HG02970 (cell line): ENCODE data around the gene PDE3A.
"Not testable (repeated sequence)": the region's sequence is repeated elsewhere in the genome, so short reads cannot be mapped to it uniquely, and the experiment has no call there.

Experiments
- ATAC-seq: cut with Tn5 transposase; IDR thresholded peaks from one replicate; pipeline ENCODE4 v1.9.1; 2021; ENCODE audit warnings: mild to moderate bottlenecking, moderate library complexity, moderate number of reproducible peaks; ENCODE audit not compliant: unreplicated experiment, low FRiP score

Gene PDE3A

GRCh38 chr12:20372326-20373096, 4.2 kb downstream of the PDE3A start:
- no peak for ATAC-seq

DNA sequence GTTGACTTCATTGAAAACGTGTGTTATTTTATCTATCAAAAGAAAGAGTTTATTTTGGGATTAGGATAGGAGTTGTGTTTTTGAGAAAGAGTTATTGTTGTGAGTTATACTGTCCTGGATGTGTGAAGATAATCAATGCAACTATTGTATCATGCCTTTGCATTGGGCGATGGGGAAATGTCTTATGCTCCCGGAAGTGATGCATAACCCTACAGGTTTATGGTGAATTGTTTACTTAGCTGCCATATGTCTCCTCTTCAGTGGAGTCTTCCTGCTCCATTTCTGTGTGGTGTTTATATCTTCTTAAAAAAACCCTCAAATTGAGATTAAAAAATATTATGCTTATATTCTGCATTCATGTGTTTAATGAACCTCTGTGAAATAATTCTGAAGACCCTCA, 6.5 kb downstream of the PDE3A start:
- no peak for ATAC-seq

DNA sequence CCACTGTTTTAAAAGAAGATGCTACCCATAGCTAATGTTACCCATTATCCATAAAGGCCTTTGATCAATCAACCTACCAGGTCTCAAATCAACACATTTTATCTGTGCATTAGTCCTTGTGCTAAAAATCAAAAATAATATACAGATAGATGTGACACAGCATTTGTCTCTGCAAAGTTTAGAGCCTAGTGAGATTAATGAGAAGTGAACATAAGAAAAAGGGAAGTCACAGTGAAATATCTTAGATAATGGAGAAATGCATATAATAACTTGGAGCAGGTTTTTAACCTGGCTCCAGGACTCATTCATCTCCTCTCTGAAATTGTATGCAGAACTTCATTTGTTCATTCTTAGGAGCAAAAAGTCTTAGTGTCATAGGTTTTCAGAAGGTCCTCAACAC, 7.2 kb downstream of the PDE3A start:
- no peak for ATAC-seq

DNA sequence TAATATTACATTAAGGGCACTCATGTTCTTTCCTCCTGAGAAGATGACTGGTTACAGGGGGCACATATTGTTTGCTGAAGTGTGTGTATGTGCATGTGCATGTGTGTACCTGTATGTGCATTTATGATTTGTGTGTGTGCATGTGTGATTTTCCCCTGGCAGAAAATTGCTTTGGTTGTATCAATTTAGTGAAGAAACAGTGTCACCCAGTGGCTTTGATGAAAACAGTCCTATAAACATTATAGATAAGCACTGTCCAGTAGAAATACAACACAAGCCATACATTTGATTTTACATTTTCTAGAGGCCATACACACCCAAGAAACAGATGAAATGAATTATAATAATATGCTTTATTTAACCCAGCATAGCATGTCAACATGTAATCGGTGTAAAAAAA, 8.6 kb downstream of the PDE3A start:
- no peak for ATAC-seq

GRCh38 chr12:20377750-20378149, 9.4 kb downstream of the PDE3A start:
- no peak for ATAC-seq

- ATAC-seq: no peak
Observed at GRCh38 chr12:20382117-20382516, 13.8 kb downstream of the PDE3A start.

GRCh38 chr12:20383612-20384011, 15.3 kb downstream of the PDE3A start:
- ATAC-seq: no peak

GRCh38 chr12:20384836-20385235, 16.5 kb downstream of the PDE3A start:
- not testable (repeated sequence) for ATAC-seq

DNA sequence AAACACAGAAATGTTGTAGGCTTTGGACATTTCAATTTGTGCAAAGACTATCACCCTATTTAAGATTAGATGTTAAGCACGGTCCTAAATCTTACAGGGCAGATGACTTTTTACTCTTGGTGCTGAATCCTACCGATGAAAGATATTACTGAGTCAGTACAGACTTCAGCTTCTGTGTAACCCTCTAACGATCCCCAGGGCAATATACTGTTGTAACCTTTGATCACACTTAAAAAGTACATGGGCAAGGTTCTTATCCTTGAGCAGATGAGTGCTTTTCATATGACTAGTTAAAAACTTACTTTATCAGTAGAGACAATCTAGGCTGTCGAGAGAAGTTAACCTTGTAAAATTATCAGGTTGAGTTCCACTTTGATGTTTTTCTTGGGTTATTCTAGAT, 22.5 kb downstream of the PDE3A start:
- ATAC-seq: no peak

DNA sequence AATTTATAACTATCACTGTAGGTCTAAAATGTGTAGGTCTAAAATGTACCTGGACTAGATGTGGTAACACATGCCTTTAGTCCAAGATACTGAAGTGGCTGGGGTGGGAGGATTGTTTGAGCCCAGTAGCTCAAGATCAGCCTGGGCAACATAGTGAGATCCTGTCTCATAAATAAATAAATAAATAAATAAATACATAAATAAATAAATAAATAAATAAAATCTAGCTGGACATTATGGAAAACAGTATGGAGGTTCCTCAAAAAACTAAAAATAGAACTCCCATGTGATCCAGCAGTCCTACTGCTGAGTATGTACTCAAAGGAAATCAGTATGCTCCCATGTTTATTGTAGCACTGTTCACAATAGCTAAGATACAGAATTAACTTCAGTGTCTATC, 24.0 kb downstream of the PDE3A start:
- no peak for ATAC-seq

GRCh38 chr12:20393707-20394106, 25.4 kb downstream of the PDE3A start:
- no peak for ATAC-seq

DNA sequence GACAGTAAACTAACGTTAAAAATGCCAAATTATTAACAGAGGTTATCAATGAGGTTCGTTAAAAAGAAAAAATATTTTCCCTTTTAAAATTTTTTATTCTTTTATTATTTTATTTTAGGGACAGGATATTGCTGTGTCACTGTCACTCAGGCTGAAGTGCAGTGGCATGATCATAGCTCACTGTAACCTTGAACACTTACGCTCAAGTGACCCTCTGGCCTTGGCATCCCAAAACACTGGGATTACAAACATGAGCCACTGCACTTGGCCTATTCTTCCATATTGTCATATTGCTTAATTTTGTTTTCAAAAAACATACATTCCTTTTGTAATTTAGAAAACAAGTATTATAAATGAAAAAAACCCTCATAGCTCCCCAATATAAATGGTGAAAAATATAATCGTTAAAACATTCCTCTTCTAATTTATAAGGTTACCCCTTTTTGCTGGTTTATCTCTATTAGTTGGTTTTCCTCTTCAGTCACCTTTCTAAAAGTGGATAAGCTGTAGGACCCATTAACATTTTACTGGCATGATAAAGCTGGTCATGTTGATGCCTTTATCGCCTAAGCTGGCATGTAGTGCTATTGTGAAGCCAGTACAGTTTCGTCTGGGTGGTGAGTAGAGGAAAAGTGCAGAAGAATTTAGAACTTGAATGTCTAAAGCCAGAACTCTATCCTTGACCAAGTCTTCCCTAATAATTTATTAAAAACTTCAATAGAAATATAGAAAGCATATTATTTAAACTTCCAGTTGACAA, 27.6 kb downstream of the PDE3A start:
- no peak for ATAC-seq

DNA sequence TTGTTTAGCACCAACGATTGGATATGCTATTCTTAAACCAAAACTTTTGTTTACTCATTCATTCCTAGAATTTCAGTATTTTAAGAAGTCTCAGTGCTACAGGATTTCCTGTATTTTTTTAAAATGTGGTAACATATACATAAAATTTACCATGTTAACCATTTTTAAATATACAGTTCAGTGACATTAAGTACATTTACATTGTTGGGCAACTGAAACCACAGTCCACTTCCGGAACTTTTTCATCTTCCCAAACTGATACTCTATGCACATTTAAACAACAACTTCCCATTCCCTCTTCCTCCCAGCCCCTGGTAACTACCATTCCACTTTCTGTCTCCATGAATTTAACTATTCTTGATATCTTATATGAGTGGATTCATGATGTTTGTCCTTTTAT, 30.3 kb downstream of the PDE3A start:
- ATAC-seq: no peak

GRCh38 chr12:20400003-20400402, 31.7 kb downstream of the PDE3A start:
- no peak for ATAC-seq

- ATAC-seq: no peak
Observed at GRCh38 chr12:20403230-20403629, 34.9 kb downstream of the PDE3A start.

- no peak for ATAC-seq
Observed at GRCh38 chr12:20404576-20405346, 36.4 kb downstream of the PDE3A start.

DNA sequence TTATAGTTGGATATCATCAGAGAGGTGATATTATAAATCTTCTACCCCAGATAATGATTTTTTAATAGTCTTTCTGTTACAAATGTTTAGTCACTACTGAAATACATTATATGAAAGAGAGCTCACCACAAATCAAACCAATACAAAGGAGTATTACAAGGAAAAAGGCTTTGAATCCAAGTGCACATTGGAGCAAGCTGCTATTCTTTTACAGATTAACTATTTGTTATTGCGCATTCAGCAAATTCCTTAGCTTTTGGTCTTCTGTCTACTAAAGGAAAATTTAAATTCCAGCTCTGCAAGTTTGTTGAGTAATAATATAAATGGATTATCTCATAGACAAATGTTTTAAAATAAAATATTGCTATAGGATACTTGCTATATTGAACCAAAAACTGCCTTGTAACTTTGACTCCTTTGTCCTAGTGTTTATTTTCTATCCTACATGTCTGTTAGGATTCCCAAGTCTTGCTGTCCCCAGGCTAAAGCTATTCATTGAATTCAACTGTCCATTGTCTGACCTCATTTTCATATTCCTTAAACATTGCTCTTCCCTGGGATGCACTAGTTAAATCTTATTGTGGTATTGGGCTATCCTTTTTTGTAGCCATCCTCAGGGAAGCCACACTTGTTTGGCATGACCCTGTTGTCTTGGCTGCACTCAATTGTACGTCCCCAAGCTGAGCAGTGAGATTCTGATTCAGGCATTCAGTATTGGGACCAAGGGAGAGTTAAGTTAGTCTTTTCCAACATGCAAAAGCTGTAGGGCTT, 41.5 kb downstream of the PDE3A start:
- no peak for ATAC-seq

- no peak for ATAC-seq
Observed at GRCh38 chr12:20410734-20411133, 42.4 kb downstream of the PDE3A start.

DNA sequence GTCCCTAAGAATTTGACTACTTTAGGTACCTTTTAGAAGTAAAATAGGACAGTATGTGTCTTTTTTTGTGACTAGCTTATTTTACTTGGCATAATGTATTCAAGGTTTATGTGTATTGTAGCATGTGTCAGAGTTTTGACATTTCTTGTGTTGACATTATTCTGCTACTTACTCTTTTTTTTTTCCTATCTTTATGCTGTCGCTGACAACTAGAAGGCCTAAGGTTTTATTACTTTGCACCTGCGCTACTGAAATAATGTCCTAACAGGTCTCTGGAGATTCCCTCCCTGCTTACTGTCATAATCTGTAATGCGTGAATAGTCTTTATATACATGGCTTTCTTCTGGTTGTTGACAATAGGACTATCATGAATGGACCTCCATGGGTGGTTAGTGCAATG, 43.0 kb downstream of the PDE3A start:
- no peak for ATAC-seq

DNA sequence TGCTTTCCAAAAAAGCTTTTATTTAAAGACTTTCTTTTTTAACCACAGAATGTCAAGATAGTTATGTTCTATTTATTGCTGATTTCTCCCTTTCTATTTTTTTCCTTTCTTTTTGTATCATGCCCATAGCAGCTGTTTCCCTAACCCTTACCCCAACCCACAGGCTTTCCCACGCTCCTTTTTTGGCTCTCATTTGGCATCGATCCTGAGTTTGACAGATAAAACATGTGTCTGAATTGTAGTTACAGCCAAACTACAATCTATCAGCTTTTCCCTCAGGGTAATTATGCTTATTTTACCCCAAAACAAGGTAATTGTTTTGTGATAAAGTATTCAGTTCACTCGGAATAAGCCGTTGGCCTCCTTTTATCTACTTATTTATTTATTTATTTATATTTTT, 46.7 kb downstream of the PDE3A start:
- ATAC-seq: no peak

DNA sequence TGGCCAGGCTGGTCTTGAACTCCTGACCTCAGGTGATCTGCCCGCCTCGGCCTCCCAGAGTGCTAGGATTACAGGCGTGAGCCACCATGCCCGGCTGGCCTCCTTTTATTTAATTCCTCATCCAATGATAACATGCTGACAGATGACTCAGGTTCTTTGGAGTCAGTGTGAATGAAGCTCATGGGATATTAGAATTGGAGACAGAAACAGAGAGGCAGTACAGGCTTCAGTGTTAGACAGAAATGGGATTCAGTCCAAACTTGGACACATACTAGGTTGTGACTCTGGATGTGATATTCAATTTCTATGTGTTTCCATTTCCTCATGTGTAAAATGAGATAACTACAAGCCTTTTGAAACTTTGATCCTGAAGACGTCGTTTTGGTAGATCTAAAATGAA, 47.3 kb downstream of the PDE3A start:
- no peak for ATAC-seq
